ENCODE measurements around the gene TROAP.

The TROAP gene

DNA sequence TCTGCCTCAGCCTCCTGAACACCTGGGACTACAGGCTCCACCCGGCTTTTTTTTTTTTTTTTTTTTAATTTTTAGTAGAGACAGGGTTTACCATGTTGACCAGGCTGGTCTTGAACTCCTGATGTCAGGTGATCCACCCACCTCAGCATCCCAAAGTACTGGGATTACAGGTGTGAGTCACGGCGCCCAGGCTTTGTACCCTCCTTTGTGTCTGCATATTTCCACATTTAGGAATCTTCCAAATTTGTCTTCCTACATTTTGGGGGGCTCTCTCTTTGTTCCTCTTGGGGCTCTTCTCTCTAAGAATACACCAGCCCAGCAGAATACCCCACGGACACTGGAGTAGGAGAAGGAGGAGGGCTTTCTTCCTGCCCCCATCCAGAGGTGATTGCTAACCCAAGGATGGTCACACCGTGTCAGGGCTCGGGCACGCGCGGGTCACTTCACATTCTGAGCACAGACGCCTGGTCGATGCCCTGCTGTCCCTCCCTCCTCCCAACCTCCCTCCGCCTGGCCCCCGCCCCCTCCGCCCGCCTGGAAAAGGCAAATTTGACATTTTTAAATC is 21.5 kb downstream of the TROAP start:
- no peak for DNase-seq

DNA sequence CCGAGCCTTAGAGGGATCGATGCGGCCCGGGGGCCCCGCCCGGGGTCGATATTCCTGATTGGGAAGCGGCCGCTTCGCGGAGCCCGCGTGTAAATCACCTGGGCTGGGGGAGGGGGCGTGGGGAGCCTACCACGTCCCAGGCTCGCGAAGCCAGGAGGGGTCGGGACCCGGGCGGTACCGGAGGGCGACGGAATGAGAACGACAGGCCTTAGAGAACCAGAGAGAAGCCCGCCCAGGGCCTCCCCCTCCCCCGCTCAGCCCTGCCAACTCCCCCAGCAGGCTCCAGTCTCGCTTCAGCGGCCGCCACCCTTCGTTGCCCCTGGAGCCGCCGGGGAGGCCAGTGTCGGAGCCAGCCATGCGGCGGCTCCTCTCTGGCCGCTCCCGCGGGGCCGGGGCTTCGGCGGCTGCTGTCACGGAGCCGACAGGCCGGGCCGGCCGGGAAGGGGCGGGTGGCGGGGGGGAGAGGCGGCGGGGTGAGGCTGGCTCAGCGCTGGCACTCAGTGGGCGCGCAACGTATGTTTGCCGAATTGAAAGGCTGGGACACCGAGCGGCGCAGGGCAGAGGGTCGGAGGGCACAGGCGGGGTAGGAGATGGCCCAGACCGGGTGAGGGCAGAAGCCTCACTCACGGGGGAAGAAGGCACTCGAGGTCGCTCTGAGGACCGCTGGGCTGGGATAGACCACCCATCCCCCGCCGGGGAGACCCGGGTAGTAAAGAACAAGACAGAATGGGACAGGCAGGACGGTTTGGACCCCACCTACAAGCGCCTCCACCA is 22.2 kb downstream of the TROAP start:
- peak; percentile 79 for DNase-seq

- DNase-seq: peak; percentile 28
These were observed 23.0 kb downstream of the TROAP start for GRCh38 chr12:49345825-49346658.

- DNase-seq: peak; percentile 68
These were observed 23.7 kb downstream of the TROAP start, which contains the start of gene DNAJC22 for GRCh38 chr12:49346659-49347310. Gene DNAJC22 (plus strand): TSS chr12:49346888. CDS start chr12:49348873, 1,985 bp downstream.

DNA sequence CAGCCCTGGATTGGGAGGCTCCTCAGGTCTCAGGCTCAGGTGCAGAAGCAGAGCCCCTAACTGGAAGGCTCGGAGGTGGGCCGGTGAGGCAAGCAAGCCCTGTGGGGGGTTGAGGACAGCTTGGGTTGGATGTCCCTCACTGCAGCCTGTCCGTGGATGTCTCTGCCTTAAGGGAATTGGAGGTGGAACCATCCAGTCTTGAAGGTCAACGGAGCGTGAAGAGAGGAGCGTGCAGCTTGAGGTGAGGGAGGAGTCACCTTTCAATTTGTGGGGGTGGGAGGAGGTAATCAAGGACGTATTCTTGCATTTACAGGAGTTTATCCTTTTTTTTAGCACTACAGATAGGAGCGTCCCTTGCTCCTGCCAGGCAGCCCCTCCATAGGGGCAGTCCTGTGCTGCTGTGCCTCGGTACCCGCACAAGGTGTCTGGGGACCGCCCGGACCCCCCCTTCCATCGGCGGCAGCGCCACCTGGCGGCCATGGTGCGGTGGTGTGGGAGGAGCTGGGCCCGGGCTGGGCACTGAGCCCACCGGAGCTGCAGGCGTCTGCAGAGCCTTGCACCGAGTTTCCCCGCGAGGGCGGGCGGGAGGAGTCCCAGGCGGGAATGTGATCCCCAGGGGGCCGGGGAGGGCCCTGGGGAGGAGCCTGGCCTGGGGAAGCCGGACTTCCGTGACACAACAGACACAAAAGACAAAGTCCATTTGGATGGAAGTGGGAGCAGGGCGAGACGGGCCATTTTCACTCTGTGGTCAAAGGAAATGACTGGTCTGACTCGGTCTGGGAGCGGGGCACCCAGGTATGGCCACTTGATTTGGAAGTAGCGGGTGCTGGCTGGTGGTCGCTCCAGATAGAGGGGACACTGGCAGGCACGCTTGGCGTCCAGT is 24.5 kb downstream of the TROAP start:
- peak; percentile 78 for DNase-seq

DNA sequence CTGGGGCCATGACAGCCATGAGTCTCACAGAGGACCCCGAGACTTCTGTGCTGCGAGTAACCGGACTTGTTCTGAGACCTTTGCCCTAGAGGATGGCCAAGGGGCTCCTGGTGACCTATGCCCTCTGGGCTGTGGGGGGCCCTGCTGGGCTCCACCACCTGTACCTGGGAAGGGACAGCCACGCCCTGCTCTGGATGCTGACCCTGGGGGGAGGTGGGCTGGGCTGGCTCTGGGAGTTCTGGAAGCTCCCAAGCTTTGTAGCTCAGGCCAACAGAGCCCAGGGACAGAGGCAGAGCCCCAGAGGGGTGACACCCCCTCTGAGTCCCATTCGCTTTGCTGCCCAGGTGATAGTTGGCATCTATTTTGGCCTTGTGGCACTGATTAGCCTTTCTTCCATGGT is 25.7 kb downstream of the TROAP start:
- no peak for DNase-seq

GRCh38 chr12:49349266-49349665 is 26.2 kb downstream of the TROAP start:
- no peak for DNase-seq

DNA sequence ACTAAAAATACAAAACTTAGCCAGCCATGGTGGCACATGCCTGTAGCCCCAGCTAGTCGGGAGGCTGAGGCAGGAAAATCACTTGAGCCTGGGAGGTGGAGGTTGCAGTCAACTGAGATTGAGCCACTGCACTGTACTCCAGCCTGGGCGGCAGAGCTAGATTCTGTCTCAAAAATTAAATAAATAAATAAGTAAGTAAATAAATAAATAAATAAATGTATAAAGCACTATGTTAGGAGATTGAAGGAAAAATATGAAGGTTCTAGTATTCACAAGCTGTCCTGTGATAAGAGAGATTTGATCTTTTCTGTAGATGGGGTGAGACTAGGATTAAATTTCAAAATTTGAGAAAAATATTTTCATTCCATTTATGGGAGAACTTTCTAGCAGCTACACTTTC is 29.3 kb downstream of the TROAP start:
- DNase-seq: no peak

GRCh38 chr12:49355913-49356312 is 32.9 kb downstream of the TROAP start:
- DNase-seq: no peak

- peak; percentile 52 for DNase-seq
These were observed 34.1 kb downstream of the TROAP start for GRCh38 chr12:49357103-49357678.

DNA sequence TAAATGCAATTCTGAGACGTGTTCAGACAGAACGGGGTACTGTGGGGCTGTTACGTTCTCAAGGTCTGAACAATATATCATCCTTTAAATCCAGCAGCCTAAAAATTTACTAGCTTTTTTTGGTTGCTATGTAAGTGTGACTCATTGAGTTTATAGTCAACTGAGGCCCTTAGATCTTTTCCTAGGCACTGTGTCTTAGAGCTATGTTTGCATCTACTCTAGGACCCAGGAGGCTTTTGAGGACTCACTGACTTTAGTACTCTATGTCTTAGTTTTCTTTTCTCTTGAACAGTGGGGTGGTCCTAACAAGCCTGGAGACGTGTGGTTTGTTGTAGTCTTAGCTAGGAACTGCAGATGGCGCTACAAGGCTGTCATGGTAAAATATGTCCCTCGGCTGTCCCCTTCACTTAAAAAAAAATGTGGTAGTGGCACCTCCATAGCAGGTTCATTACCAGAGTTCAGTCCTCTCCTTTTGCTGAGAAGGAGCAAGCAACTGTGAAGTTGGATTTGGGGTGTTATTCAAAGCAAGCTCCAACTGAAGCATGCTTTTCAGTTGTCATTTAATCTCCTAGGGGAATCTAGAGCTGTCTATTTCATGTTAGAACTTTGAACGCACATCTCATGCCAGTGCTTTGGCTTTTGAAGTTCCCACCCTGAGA is 35.6 kb downstream of the TROAP start:
- peak; percentile 75 for DNase-seq

GRCh38 chr12:49359671-49360070 is 36.6 kb downstream of the TROAP start:
- no peak for DNase-seq

- no peak for DNase-seq
These were observed 39.0 kb downstream of the TROAP start for GRCh38 chr12:49362077-49362476.

DNA sequence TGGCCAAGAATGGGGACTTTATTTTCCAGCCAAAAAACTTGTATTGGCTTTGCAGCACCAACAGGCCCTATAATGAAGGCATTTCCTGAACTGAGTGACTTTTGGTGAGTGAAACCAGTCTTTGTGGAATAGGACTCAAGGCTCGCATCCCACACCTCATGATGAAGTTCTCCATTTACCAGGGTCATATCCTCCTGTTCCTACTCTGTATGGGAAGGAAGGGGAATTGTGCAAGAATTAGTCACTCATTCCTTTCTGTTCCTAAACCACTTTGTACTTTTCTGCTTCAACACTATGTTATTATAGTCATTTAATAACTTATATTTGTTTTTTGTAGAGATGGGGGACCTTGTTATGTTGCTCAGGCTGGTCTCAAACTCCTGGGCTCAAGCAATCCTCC is 41.9 kb downstream of the TROAP start:
- DNase-seq: no peak

DNA sequence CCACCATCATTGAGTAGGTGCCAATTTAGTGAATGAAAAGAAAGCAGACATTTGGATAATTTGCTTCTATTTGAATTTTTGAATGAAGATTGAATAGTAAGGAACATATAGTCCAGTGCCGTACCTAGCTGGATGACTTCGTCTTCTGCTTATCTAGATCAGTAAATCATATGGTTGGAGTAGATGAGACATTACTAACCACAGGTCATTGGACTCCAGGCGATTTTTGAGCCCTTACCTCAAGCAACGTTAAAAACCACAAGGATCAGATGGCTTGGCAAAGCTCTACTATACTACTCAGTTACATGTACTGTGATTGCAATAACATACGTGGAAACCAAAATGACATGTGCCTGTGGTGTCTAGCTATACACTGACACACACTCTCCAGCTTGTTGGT is 42.5 kb downstream of the TROAP start:
- no peak for DNase-seq

GRCh38 chr12:49366096-49366651 is 43.1 kb downstream of the TROAP start:
- peak; percentile 88 for DNase-seq

GRCh38 chr12:49366652-49367380 is 43.8 kb downstream of the TROAP start:
- DNase-seq: peak; percentile 98

DNA sequence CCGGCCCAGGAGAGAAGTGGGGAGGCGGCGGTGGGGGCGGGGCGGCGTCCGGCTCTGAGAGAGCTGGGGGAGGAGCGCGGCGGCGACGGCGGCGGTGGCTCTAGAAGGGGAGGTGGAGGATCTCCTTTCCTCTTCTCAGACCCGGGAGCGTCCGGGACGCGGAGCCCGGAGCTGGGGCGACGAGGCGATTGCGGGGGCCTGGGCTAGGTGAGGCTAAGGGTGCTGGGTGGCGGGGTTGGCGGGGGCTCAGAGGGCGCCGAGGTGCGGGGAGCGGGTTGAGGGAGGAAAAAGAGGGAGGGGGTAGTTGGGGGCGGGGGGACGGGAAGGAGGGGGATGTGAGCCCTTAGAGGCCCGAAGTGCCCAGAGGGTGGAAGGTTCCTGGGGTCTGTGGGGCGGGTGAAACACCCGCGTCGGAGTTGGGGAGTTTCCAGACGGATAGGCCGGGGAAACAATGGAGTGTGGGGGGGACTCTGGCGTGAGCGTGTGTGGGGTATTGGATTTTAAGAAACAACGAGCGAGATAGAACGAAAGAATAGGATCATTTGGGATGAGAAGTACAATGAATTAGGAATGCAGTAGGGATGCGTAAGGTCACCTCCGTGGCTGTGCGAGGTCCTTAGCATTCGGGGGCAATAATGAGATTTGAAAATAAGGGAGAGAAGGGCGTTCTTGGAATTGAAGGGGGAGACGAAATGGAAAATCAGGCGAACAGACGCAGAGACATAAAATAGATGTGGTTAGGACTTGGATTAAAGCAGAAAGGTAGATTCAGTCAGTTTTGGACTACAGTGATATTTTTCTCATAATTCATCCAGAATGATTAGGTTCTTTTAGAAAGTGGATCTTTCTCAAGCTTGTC is 44.6 kb downstream of the TROAP start, which contains the start of gene SPATS2:
TSS of gene SPATS2 (plus strand) at position 82 of the 859 bp plus-strand sequence. CDS start 93,551 bp downstream, outside the sequence.
- peak; percentile 77 for DNase-seq

- DNase-seq: no peak
These were observed 45.2 kb downstream of the TROAP start for GRCh38 chr12:49368240-49368600.

All from NCI-H146 (cell line).